ENCODE measurements around the gene TMEM271. TPM values are rescaled to one million over a fixed set of nuclear protein-coding genes. Genes with fewer than 3 reads are reported as not detected.

Gene TMEM271, protein sequence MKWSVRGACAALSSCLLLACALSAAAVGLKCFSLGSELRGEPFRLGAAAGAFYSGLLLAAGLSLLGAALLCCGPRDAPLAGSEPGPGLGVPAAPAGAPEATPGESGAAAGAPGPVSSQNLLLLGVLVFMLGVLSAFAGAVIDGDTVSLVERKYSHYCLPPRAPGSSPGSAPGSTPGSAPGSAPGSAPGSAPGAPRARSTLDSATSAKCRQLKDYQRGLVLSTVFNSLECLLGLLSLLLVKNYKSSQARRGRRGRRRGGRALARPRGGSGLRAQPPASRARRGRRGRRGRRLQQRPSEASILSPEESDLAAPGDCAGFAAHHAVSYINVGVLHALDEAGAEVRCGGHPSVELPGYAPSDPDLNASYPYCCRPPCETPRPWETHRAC
- not detected in 2 replicates for total RNA-seq

DNA sequence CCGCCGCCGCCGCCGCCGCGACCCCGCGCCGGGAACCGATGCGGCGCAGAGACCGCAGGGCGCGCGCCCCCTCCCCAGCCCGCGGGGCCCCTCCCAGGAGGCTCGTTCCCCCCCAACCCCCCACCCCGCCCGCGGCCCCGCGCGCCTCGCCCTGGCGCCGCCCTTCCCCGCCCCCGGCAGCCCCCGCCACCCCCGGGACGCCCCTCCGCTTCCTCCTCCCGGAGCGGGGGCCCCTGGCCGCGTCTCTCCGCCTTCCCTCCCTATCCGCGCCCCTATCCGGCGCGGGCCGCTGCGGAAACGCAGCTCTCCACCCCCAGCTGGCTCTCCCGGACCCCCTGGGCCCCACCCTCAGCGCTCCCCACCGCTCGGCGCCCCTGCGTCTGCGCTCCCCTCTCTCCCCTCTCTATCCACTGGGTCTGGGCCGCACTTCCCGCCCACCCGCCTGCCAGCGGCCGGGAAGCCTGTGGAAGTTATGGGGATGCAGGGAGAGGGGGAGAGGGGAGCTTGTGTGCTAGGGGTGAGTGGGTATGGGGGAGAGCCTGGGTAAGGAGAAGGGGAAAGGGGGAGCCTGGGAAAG, at the start of gene TMEM271:
TSS of gene TMEM271 (minus strand) at position 51 of the 577 bp plus-strand sequence. CDS start 233 bp downstream, outside the sequence.

GRCh38 chr4:624705-625590, 48.9 kb upstream of the TMEM271 start, which contains the start of gene PDE6B:
PDE6B (plus strand) TSS chr4:625573; CDS start chr4:625627, 54 bp downstream.

Other genes starting within 250 kb of the TMEM271 start
- 2.5 and 2.7 TPM in 2 replicates for gene ZNF141, start 238.5 kb downstream of the TMEM271 start, total RNA-seq
- 9.9 and 13.9 TPM in 2 replicates for gene ZNF721, start 77.1 kb downstream of the TMEM271 start, total RNA-seq
- 30.7 and 30.8 TPM in 2 replicates for gene PIGG, start 77.1 kb downstream of the TMEM271 start, total RNA-seq
- 0.98 TPM in 1 of 2 replicates, not detected in the other for gene PDE6B, start 49.3 kb upstream of the TMEM271 start, total RNA-seq
- gene ATP5ME, start 98.0 kb upstream of the TMEM271 start, total RNA-seq = 188 and 213 TPM in 2 replicates
- gene MYL5, start 98.2 kb upstream of the TMEM271 start, total RNA-seq = 2.4 and 3.9 TPM in 2 replicates
- 7.9 and 9.4 TPM in 2 replicates for gene SLC49A3, start 112.9 kb upstream of the TMEM271 start, total RNA-seq
- 39.5 and 41.2 TPM in 2 replicates for gene PCGF3, start 129.5 kb upstream of the TMEM271 start, total RNA-seq
- 0.20 TPM in 2 replicates for gene CPLX1, start 249.8 kb upstream of the TMEM271 start, total RNA-seq